ENCODE results near the gene GPR179. TPM values are rescaled to one million over a fixed set of nuclear protein-coding genes. Genes with fewer than 3 reads are reported as not detected.

The GPR179 gene
- total RNA-seq, 6 experiments from 2014 or later: 0.07 to 0.22 TPM; not detected in 4

DNA sequence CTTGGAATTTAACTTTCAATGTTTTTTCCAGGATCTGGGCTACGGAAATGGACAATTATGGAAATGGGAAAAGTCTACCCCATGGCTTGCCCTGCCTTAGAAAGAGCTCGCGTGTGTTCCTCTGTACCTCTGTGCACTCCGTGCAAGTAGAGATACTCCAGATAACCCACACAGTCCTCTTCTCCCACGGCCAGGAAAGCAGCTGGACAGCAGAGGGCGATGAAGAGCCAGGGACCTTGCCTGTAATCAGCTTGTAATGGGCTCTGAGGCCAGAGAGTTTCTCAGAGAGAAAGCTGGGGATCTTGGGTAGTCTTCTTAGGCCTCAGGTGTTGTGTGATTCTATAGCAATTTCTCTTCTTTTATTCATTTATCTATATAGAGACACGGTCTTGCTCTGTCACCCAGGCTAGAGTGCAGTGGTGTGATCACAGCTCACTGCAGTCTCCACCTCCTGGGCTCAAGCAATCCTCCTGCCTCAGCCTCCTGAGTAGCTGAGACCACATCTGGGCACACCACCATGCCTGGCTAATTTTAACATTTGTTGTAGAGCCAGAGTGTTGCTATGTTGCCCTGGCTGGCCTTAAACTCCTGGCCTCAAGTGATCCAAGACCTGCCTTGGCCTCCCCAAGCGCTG lies 5.5 kb upstream of the GPR179 start:
- ATAC-seq: peak; percentile 70 to 77 (median 72)
- 16% methylated on average over 7 of the region's 8 CpGs for WGBS (ENCODE audit: insufficient coverage, low coverage, low lambda C conversion rate, missing lambda C conversion rate)
- no peaks in the 10 kb centered on the region for H3K9me3 ChIP-seq
- no peaks in the 10 kb centered on the region for H3K27me3 ChIP-seq
- H3K27ac ChIP-seq: no peak overlapping the region
- no peaks in the 10 kb centered on the region for H3K36me3 ChIP-seq
- peaks cover 0 to 8% (median 3%) of the 10 kb centered on the region in 4 donors for H3K4me1 ChIP-seq
- peak; percentile 80 to 84 (median 81) for DNase-seq
- TF ChIP-seq POLR2A (IDR thresholded peaks at IDR 0.05): no peak
- TF ChIP-seq, protein P1, sequence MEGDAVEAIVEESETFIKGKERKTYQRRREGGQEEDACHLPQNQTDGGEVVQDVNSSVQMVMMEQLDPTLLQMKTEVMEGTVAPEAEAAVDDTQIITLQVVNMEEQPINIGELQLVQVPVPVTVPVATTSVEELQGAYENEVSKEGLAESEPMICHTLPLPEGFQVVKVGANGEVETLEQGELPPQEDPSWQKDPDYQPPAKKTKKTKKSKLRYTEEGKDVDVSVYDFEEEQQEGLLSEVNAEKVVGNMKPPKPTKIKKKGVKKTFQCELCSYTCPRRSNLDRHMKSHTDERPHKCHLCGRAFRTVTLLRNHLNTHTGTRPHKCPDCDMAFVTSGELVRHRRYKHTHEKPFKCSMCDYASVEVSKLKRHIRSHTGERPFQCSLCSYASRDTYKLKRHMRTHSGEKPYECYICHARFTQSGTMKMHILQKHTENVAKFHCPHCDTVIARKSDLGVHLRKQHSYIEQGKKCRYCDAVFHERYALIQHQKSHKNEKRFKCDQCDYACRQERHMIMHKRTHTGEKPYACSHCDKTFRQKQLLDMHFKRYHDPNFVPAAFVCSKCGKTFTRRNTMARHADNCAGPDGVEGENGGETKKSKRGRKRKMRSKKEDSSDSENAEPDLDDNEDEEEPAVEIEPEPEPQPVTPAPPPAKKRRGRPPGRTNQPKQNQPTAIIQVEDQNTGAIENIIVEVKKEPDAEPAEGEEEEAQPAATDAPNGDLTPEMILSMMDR (IDR thresholded peaks at IDR 0.05): peak; percentile 89 to 95 (median 92)
- intact Hi-C loops (cut with DNase I): loop anchor here in 1 of 2 donors (5.0 kb wide), 1 partner anchor 68 kb away; no protein-coding TSS in a partner anchor
- H3K4me3 ChIP-seq: no peak overlapping the region

GRCh38 chr17:38345743-38346142 lies 2.0 kb upstream of the GPR179 start:
- DNase-seq (no peak), ATAC-seq (no peak)
- intact Hi-C loops (cut with DNase I): loop anchor here in 1 of 2 donors (5.0 kb wide), 1 partner anchor 72 kb away; no protein-coding TSS in a partner anchor
- no peaks in the 10 kb centered on the region for H3K4me1 ChIP-seq
- H3K4me3 ChIP-seq: no peak overlapping the region
- H3K9me3 ChIP-seq: no peaks in the 10 kb centered on the region
- no peak overlapping the region for H3K27ac ChIP-seq
- TF ChIP-seq POLR2A (IDR thresholded peaks at IDR 0.05): no peak
- TF ChIP-seq, protein P1 (IDR thresholded peaks at IDR 0.05): no peak
- H3K36me3 ChIP-seq: no peaks in the 10 kb centered on the region
- 91% methylated on average over 3 of the region's 7 CpGs for WGBS (ENCODE audit: insufficient coverage, low coverage, low lambda C conversion rate, missing lambda C conversion rate)
- no peaks in the 10 kb centered on the region for H3K27me3 ChIP-seq

DNA sequence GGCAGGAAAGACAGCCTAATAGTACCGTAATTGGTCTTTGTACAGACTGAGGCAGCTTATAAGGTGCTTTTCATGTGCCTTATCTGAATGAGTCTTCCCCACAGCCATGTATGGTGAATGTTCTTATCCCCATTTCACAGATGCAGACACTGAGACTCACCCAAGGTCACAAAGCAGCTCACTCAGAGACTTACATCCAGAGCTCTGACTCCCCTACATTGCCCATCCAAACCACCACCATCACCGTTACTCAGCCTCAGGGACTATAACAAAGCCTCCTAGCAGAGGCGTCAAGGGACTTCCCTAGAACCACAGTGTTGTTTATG lies 627 bp upstream of the GPR179 start:
- Histone ChIP-seq H3K4me1 (no peaks in the 10 kb centered on the region), H3K4me3 (no peak overlapping the region), H3K9me3 (no peaks in the 10 kb centered on the region), H3K27me3 (no peaks in the 10 kb centered on the region), H3K27ac (no peak overlapping the region), H3K36me3 (no peaks in the 10 kb centered on the region)
- intact Hi-C loops (cut with DNase I): loop anchor here in 1 of 2 donors (5.0 kb wide), 1 partner anchor 73 kb away; no protein-coding TSS in a partner anchor
- DNase-seq (no peak), ATAC-seq (no peak)
- TF ChIP-seq, protein P1 (IDR thresholded peaks at IDR 0.05): no peak
- no peak for TF ChIP-seq POLR2A (IDR thresholded peaks at IDR 0.05)
- 89% methylated on average over 3 of the region's 3 CpGs for WGBS (ENCODE audit: insufficient coverage, low coverage, low lambda C conversion rate, missing lambda C conversion rate)

DNA sequence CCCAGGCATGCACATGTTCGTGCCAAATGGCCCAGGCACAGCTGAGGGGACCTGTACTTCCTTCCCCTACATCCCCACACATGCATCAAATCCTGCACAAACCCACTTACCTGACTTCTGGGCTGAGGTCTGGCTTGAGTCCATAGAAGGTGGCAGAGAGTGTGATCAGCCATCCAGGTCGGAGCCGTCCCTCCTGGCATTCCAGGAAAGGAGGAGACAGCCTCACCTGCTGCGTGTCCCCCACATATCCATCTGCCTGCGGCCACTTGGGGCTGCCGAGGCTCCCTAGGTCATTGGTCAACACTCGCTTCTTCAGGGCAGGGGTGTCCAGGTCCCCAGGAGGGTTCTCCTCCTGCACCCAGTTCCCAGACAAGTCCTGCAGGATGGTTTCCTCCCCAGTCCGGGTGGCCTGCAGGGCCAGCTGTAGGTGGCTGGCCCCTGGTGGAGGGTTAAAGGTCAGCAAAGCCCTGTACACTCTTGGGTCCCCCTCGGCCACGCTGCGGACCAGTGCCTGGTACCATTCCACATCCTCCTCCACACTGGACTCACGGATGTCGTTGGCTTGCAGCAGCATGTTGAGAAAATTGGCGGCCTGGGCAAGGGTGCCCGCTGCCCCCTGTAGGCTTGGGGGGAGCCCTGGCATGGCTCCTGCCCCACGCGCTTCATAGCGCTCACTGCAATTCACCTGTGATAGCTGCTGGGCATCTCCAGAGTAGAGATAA lies 709 bp downstream of the GPR179 start:
- no peak overlapping the region for H3K4me3 ChIP-seq
- no peak for DNase-seq
- WGBS (ENCODE audit: insufficient coverage, low coverage, low lambda C conversion rate, missing lambda C conversion rate): 100% methylated on average over 1 of the region's 18 CpGs
- H3K27me3 ChIP-seq: no peaks in the 10 kb centered on the region
- intact Hi-C loops (cut with DNase I): loop anchor here in 1 of 2 donors (5.0 kb wide), 1 partner anchor 74 kb away; no protein-coding TSS in a partner anchor
- ATAC-seq: no peak
- no peaks in the 10 kb centered on the region for H3K9me3 ChIP-seq
- no peaks in the 10 kb centered on the region for H3K4me1 ChIP-seq
- H3K27ac ChIP-seq: no peak overlapping the region
- TF ChIP-seq, protein P1 (IDR thresholded peaks at IDR 0.05): no peak
- TF ChIP-seq POLR2A (IDR thresholded peaks at IDR 0.05): no peak
- no peaks in the 10 kb centered on the region for H3K36me3 ChIP-seq
